ENCODE results near the gene ADGRD2. TPM values are rescaled to one million over a fixed set of nuclear protein-coding genes. Genes with fewer than 3 reads are reported as not detected.

The ADGRD2 gene
- total RNA-seq, 4 donors from 2014 or later = 0.35 TPM; not detected in 3

DNA sequence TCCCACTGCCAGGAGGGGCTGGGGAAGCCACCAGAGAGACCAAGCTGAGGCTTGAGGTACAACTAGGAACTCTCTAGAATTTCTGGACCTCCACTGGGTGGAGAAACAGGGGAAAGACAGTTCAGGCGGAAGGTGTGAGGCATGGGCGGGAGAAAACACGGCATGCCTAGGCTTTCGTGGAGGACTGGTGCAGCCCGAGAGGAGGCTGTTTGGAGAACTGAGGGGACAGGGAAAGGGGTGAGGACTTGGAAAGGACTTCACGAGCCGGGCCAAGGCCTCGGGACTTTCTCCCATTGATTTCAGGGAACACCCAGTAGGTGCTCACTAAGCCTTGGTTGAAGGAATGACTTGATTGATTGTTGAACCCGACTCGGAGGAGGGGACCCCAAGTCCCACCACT lies 9.5 kb upstream of the ADGRD2 start:
- no peak for DNase-seq
- Histone ChIP-seq H3K4me3 (no peak overlapping the region), H3K27me3 (peaks cover 0 to 26% (median 0%) of the 10 kb centered on the region in 4 donors), H3K27ac (no peak overlapping the region), H3K36me3 (no peaks in the 10 kb centered on the region), H3K9me3 (no peaks in the 10 kb centered on the region), H3K4me1 (peaks cover 0 to 12% (median 0%) of the 10 kb centered on the region in 3 donors)
- no peak for TF ChIP-seq POLR2A (IDR thresholded peaks at IDR 0.05)
- TF ChIP-seq, protein P1, sequence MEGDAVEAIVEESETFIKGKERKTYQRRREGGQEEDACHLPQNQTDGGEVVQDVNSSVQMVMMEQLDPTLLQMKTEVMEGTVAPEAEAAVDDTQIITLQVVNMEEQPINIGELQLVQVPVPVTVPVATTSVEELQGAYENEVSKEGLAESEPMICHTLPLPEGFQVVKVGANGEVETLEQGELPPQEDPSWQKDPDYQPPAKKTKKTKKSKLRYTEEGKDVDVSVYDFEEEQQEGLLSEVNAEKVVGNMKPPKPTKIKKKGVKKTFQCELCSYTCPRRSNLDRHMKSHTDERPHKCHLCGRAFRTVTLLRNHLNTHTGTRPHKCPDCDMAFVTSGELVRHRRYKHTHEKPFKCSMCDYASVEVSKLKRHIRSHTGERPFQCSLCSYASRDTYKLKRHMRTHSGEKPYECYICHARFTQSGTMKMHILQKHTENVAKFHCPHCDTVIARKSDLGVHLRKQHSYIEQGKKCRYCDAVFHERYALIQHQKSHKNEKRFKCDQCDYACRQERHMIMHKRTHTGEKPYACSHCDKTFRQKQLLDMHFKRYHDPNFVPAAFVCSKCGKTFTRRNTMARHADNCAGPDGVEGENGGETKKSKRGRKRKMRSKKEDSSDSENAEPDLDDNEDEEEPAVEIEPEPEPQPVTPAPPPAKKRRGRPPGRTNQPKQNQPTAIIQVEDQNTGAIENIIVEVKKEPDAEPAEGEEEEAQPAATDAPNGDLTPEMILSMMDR (IDR thresholded peaks at IDR 0.05) = no peak
- WGBS, 2 donors = 79 to 81% methylated on average over 10 of the region's 10 CpGs
- intact Hi-C loops (cut with DNase I) = no loop called here

DNA sequence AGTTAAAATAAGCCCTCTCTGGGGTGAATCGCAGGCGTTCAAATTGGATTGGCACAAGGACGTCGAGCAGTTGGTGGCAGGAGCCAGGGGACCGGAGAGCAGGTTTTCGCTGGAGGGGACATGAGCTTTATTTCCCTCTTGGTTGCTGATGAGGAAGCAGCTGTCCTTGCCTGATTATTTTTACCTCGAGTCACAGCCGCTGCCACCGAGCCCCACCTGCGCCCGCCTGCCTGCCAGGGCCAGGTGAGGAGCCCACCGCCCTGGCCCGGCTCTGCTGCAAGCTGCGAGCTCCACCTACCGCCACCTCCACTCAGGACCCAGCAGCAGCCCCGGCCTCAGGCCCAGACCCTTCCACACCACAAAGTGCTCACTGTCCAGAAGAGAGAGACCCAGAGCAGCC lies 9.0 kb upstream of the ADGRD2 start:
- H3K4me1 ChIP-seq = peaks cover 0 to 10% (median 0%) of the 10 kb centered on the region in 3 donors
- TF ChIP-seq, protein P1 (IDR thresholded peaks at IDR 0.05) = no peak
- TF ChIP-seq POLR2A (IDR thresholded peaks at IDR 0.05) = no peak
- 96% methylated on average over 11 of the region's 16 CpGs; no CpG with 5 or more reads in 1 of the 2 donors for WGBS, 2 donors
- H3K27me3 ChIP-seq = peaks cover 0 to 30% (median 0%) of the 10 kb centered on the region in 4 donors
- intact Hi-C loops (cut with DNase I) = no loop called here
- no peaks in the 10 kb centered on the region for H3K36me3 ChIP-seq
- H3K9me3 ChIP-seq = no peaks in the 10 kb centered on the region
- H3K4me3 ChIP-seq = no peak overlapping the region
- no peak overlapping the region for H3K27ac ChIP-seq
- DNase-seq = no peak

- peaks cover 0 to 41% (median 0%) of the 10 kb centered on the region in 4 donors for H3K27me3 ChIP-seq
- H3K9me3 ChIP-seq = no peaks in the 10 kb centered on the region
- no peak for TF ChIP-seq POLR2A (IDR thresholded peaks at IDR 0.05)
- TF ChIP-seq, protein P1 (IDR thresholded peaks at IDR 0.05) = no peak
- no peak for DNase-seq
- no peak overlapping the region for H3K4me3 ChIP-seq
- intact Hi-C loops (cut with DNase I) = no loop called here
- H3K27ac ChIP-seq = no peak overlapping the region
- H3K36me3 ChIP-seq = no peaks in the 10 kb centered on the region
- H3K4me1 ChIP-seq = peaks cover 0 to 6% (median 0%) of the 10 kb centered on the region in 3 donors
Observed at GRCh38 chr9:124442379-124442778, 7.9 kb upstream of the ADGRD2 start.

DNA sequence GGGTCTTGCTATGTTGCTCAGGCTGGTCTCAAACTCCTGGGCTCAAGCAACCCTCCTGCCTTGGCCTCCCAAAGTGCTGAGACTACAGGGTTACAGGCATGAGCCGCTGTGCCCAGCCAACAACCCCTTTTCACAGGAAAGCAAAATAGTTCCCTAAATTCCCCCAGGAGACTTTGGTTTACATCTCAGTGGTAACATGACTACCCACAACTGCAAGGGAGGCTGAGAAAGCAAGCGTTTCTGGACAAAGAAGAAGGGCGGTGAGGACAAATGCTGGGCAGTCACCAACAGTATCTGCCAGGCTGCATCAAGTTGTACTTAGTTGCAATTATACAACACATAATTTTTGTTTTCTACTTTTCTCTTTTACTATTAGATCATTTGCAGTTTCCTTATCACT lies 7.4 kb upstream of the ADGRD2 start:
- no peak for TF ChIP-seq POLR2A (IDR thresholded peaks at IDR 0.05)
- TF ChIP-seq, protein P1 (IDR thresholded peaks at IDR 0.05) = no peak
- H3K36me3 ChIP-seq = no peaks in the 10 kb centered on the region
- H3K27me3 ChIP-seq = peaks cover 0 to 43% (median 0%) of the 10 kb centered on the region in 4 donors
- H3K4me3 ChIP-seq = no peak overlapping the region
- no peak overlapping the region for H3K27ac ChIP-seq
- intact Hi-C loops (cut with DNase I) = no loop called here
- H3K4me1 ChIP-seq = peaks cover 0 to 6% (median 0%) of the 10 kb centered on the region in 3 donors
- no peaks in the 10 kb centered on the region for H3K9me3 ChIP-seq
- no peak for DNase-seq
- WGBS, 2 donors = 77 to 79% methylated on average over 3 of the region's 3 CpGs

GRCh38 chr9:124443625-124444024 lies 6.6 kb upstream of the ADGRD2 start:
- no peaks in the 10 kb centered on the region for H3K9me3 ChIP-seq
- no peak for DNase-seq
- peak overlapping the region in 3 of 4 donors; percentile 18 to 55 (median 37) for H3K27ac ChIP-seq
- intact Hi-C loops (cut with DNase I) = no loop called here
- no peaks in the 10 kb centered on the region for H3K36me3 ChIP-seq
- TF ChIP-seq POLR2A (IDR thresholded peaks at IDR 0.05) = no peak
- TF ChIP-seq, protein P1 (IDR thresholded peaks at IDR 0.05) = no peak
- no peak overlapping the region for H3K4me3 ChIP-seq
- peaks cover 0 to 6% (median 0%) of the 10 kb centered on the region in 3 donors for H3K4me1 ChIP-seq
- 47 to 89% methylated on average over 2 of the region's 2 CpGs for WGBS, 2 donors
- H3K27me3 ChIP-seq = peaks cover 0 to 50% (median 0%) of the 10 kb centered on the region in 4 donors
